HAP-1 (cell line): ENCODE data around the gene RICTOR.

Experiments
- DNase-seq, 2 experiments: peaks; one replicate each; pipeline ENCODE4 v3.0.0-alpha.2; 2016 to 2020; ENCODE audit warnings: low spot score in 2 of 2
- H3K27me3 ChIP-seq: fragments of 250-450 bp; sonication (Bioruptor Pico); 2 replicates; pipeline ENCODE4 v1.5.1; 2020; ENCODE audit warnings: low read depth, mild to moderate bottlenecking, moderate library complexity
- H3K36me3 ChIP-seq: fragments of 250-450 bp; sonication (Bioruptor Pico); replicated peaks from 2 replicates; pipeline ENCODE4 v1.5.1; 2020; ENCODE audit warnings: mild to moderate bottlenecking
- H3K4me1 ChIP-seq: fragments of 250-450 bp; sonication (Bioruptor Pico); 2 replicates; pipeline ENCODE4 v1.5.1; 2020; ENCODE audit warnings: mild to moderate bottlenecking
- H3K4me3 ChIP-seq: fragments of 250-450 bp; sonication (Bioruptor Pico); 2 replicates; pipeline ENCODE4 v1.5.1; 2020; ENCODE audit warnings: mild to moderate bottlenecking, moderate library complexity
- H3K9me3 ChIP-seq: fragments of 250-450 bp; sonication (Bioruptor Pico); 2 replicates; pipeline ENCODE4 v1.5.1; 2020; ENCODE audit warnings: mild to moderate bottlenecking, moderate library complexity
- in situ Hi-C: fragments of 300-500 bp; cut with MboI; formaldehyde crosslinking; loops from 3 replicates; pipeline ENCODE4 v1.14.3; 2020; ENCODE audit warnings: low sequenced_read_pairs, inconsistent platforms, mixed read lengths

Gene RICTOR

DNA sequence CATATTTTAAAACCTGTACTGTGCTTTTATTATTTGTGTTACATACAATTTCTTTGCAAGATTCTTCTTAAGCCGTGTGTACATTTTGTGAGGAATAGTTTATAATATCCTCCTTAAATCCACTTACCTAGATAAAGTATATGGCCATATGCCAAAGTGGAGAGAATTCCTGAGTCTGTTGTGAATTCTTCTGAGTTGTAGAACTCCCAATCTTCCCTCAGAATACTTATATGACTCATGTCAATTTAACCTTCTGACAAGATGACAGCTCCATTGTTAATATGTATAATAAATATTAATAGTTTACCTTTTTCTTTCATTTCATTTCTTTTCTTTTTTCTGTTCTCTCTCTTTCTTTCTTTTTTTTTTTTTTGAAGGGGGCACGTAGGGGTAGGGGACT, 6.0 kb upstream of the RICTOR start:
- no peak overlapping the region for H3K4me3 ChIP-seq
- in situ Hi-C loops = no loop called here

DNA sequence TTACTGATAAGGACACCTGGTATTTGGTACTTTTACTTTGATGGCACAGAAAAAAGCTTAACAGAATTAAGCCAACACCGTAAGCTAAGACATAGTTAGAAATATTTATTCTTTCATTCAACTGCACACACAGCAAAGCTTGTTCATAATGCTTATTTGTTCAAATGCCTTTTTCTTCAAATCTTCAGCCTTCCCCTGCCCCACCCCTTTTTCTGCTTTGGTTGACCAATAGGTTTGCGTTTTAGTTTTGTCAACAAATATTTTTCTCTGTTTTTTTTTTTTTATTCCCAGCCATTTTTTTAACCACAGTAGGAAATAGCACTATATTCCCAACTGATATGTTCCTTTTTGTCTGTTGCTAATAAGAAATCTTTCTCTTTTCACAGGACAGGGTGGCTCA, 4.9 kb upstream of the RICTOR start:
- DNase-seq = no peak
- Histone ChIP-seq H3K4me1 (no peaks in the 10 kb centered on the region; the same call in 1 of the 2 replicates), H3K27me3 (peaks cover 20% of the 10 kb centered on the region), H3K36me3 (no peaks in the 10 kb centered on the region), H3K9me3 (no peaks in the 10 kb centered on the region), H3K4me3 (no peak overlapping the region)
- in situ Hi-C loops = no loop called here

More for the DNA sequence above, 6.0 kb upstream of the RICTOR start:
- Histone ChIP-seq H3K27me3 (peaks cover 20% of the 10 kb centered on the region), H3K4me1 (no peaks in the 10 kb centered on the region; the same call in 1 of the 2 replicates), H3K9me3 (no peaks in the 10 kb centered on the region), H3K36me3 (no peaks in the 10 kb centered on the region)
- DNase-seq = no peak

DNA sequence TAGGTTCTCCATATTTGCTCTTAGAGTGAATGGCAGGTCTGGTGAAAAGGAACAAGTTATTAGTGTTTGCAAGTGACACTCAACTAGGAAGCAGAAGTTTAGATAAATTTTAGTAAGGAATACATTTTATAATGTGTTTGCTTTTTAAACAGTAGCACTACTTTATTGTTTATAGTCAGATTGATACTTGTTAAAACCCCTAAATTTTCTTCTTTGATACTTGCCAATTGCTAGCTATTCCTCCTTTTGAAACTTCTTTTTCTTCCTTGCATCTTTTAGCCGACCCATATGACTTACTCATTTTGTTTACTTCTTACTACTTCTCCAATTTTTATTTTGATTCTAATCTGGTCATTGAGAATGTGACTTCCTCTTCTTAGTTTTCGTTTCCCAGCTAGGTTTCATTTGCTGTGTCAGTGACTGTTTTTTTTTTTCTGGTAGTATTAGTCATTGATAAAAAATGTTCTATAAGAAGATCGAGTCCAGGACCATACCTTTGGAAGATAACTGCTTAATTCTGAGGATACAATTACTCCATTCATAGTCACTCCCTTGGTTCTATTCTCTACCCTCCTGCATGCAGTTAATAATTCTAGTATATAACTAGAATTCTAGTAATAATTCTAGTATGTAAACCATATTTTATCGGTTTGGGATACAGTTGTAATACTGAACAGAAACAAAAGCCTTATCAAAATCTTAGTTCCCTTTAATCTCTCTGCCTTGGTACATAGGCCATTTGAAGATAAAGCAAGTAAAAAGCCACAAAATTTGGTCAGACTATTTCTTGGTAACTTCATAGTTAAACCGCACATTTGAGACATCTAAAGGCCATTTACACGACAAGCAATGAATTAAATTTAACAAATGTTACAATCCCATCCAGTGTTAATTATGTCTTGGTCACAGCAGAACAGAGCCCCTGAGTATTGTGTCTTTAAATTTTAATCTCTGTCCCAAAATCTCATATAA, 2.8 kb upstream of the RICTOR start:
- in situ Hi-C loops = no loop called here
- Histone ChIP-seq H3K36me3 (no peaks in the 10 kb centered on the region), H3K4me3 (no peak overlapping the region), H3K27me3 (peaks cover 20% of the 10 kb centered on the region), H3K4me1 (no peaks in the 10 kb centered on the region; the same call in 1 of the 2 replicates), H3K9me3 (no peaks in the 10 kb centered on the region)
- DNase-seq = no peak

DNA sequence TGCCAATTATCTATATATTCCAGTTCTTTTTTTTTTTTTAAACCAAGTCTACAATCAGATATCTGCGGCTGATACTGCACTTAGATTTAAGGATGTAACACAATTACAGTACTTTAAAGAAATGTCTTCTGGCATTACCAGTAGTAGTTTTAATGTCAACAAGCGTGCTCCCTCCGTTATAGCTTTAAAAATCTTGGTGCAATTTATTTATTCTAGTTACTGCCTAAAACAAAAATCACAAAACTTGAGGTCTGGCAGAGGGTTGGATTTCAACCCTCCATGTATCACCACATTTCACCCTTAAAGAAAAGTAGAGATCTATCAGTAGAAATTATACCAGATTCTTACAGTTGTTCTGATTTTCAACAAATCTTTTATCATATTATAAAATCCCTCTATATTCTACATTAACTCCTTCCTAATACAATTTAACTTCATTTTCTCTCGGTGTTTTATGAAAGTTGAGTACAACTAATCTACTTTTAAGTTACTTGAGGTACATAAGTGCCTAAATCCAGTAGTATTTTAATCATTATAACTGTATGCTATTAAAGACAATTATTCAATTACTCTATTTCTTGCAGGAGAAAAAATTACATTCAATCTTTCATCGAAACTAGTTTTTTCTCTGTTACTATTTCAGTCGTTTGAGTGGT, 2.0 kb upstream of the RICTOR start:
- no peak for DNase-seq
- no peaks in the 10 kb centered on the region for H3K9me3 ChIP-seq
- no peaks in the 10 kb centered on the region for H3K36me3 ChIP-seq
- peaks cover 20% of the 10 kb centered on the region for H3K27me3 ChIP-seq
- H3K4me1 ChIP-seq = no peaks in the 10 kb centered on the region; the same call in 1 of the 2 replicates
- no peak overlapping the region for H3K4me3 ChIP-seq
- in situ Hi-C loops = no loop called here

DNA sequence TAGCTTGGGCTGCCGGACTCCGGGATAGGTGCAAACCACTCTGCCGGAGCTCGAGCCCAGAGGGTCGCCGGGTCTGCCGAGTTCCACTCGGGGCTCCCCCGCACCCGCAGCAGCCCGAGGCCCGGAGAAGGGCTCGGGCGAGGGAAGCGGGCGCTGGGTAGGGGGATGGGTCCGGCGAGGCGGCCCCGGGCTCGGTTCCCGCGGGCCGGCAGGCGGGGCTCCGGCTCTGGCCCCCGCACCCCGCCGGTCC, 507 bp downstream of the RICTOR start:
- Histone ChIP-seq H3K9me3 (no peaks in the 10 kb centered on the region), H3K4me1 (no peaks in the 10 kb centered on the region; the same call in 1 of the 2 replicates), H3K27me3 (peaks cover 13% of the 10 kb centered on the region), H3K4me3 (peak overlapping the region; percentile 98), H3K36me3 (peaks cover under 1% of the 10 kb centered on the region; the same call in 1 of the 2 replicates)
- no peak for DNase-seq
- in situ Hi-C loops = no loop called here

DNA sequence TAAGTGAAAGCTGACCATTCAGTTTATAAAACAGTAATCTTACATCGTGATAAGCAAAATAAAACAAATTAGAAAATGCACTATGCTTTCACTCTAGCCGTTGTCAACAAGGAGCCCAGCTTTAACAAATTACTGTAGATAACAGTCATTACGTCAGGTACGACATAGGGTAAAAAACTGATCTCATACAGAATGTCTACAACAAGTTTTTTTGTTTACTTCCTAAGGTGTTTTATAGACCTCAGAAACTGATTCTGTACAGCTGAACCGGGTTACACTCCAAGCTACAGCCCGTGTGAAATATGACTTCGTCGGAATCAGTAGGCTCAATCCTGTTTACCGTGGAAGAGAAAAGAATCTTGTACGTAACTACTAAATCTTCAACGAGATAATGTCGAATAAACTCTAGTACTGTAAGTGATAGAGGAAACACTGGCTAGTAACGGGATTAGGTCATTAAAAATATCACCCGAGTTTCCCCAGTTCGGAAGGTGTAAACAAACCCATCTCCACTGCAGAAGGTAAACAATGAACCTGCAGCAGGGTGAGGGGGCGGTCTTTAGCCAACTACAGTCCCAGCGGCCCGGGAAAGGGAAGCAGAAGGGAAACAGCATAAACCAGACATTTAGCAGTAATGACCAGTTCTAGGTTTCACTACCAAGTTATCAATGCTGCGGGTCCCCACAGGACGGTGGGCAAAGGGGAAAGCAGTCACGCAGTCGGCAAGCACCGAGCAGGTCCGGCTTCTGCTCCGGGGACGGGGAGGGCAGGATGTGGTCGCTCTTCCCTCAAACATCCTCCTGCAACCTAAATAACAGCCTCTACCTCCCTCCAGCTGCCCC, 1.1 kb downstream of the RICTOR start:
- peak; percentile 15 to 63 for DNase-seq
- peak overlapping the region; percentile 98 for H3K4me3 ChIP-seq
- no peaks in the 10 kb centered on the region; the same call in 1 of the 2 replicates for H3K4me1 ChIP-seq
- peaks cover 8% of the 10 kb centered on the region for H3K27me3 ChIP-seq
- peaks cover 5% of the 10 kb centered on the region; the same call in 1 of the 2 replicates for H3K36me3 ChIP-seq
- H3K9me3 ChIP-seq = no peaks in the 10 kb centered on the region
- in situ Hi-C loops = no loop called here

DNA sequence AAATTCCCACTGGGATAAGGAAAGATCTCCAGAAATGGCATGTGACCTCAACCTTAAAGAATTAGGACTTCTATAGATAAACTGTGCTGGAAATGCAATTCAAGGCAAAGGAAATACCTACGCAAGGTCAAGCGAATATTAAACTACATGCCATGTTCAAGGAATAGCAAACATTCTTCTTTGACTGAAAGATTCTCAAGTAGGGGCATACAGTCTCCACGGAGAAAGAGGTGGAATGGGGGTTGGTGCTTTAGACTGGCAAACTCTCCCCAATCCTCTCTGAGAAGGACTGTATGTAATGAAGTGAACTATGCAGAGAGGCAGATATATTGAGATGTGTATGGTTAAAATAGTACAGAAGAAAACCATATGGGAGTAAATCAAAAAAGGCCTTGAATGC, 6.1 kb downstream of the RICTOR start:
- H3K4me1 ChIP-seq = no peaks in the 10 kb centered on the region
- in situ Hi-C loops = no loop called here
- no peak for DNase-seq
- no peaks in the 10 kb centered on the region; the same call in 1 of the 2 replicates for H3K9me3 ChIP-seq
- H3K27me3 ChIP-seq = no peaks in the 10 kb centered on the region
- H3K4me3 ChIP-seq = no peak overlapping the region
- peaks cover 5% of the 10 kb centered on the region; the same call in 1 of the 2 replicates for H3K36me3 ChIP-seq

DNA sequence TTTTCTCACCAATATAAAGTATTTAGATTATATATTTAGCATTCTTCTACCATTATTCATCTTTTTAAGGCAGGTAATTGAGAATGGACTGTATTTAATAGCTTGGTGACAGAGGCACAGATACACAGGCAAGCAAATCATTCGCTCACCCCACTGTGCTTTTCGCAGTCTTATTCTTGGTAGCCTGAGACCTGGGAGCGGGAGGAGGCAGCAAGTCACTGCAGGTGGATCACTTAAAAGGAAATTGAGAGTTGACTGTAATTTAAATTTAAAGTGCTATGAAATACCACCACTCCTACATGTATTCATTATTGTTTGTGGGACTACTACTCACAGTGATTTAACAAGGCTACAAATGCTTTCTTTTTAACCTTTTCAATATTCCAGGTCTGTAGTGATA, 9.7 kb downstream of the RICTOR start:
- no peaks in the 10 kb centered on the region; the same call in 1 of the 2 replicates for H3K9me3 ChIP-seq
- H3K4me3 ChIP-seq = no peak overlapping the region
- in situ Hi-C loops = no loop called here
- no peaks in the 10 kb centered on the region for H3K27me3 ChIP-seq
- DNase-seq = no peak
- H3K4me1 ChIP-seq = no peaks in the 10 kb centered on the region
- H3K36me3 ChIP-seq = peaks cover 5% of the 10 kb centered on the region; the same call in 1 of the 2 replicates

DNA sequence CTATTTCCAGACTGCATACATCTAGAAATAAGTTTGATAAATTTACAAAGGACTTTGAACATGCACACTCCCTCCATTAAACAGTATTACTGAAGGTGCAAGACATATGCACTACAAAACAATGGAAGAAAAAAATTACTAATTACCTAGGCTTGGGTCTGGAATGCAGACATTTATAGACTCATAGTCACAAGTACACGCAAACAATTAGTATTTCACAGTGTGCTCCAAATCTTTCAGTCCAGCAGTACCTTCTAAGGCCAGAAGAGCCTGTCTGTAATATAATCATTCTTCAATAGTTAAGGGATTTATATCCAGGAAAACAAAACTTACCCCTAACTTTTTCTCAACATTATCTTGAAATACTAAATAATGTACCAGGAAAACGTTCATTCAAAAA, 11.2 kb downstream of the RICTOR start:
- in situ Hi-C loops = no loop called here
- no peaks in the 10 kb centered on the region; the same call in 1 of the 2 replicates for H3K36me3 ChIP-seq
- no peak overlapping the region for H3K4me3 ChIP-seq
- no peaks in the 10 kb centered on the region for H3K27me3 ChIP-seq
- no peak for DNase-seq
- H3K9me3 ChIP-seq = no peaks in the 10 kb centered on the region; the same call in 1 of the 2 replicates
- no peaks in the 10 kb centered on the region for H3K4me1 ChIP-seq

DNA sequence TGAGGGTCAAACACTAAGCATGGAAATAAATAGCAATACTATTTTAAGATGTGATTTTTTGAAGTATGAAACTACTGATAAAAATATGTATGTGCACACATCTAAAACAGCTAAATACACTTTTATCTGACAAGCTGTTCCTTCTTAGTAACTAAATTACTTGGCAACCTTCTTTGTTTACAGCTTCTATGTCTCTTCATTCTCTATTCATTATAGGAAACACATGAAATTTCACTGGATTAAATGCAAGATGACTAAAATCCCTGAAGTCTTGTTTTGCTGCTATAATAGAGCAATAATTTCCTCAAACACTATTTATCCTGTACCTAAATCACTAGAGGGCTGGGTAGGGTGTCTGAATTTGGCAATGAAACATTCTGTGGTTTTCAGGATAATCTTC, 11.7 kb downstream of the RICTOR start:
- in situ Hi-C loops = no loop called here
- DNase-seq = no peak
- Histone ChIP-seq H3K4me1 (no peaks in the 10 kb centered on the region), H3K36me3 (no peaks in the 10 kb centered on the region; the same call in 1 of the 2 replicates), H3K9me3 (no peaks in the 10 kb centered on the region; the same call in 1 of the 2 replicates), H3K4me3 (no peak overlapping the region), H3K27me3 (no peaks in the 10 kb centered on the region)

DNA sequence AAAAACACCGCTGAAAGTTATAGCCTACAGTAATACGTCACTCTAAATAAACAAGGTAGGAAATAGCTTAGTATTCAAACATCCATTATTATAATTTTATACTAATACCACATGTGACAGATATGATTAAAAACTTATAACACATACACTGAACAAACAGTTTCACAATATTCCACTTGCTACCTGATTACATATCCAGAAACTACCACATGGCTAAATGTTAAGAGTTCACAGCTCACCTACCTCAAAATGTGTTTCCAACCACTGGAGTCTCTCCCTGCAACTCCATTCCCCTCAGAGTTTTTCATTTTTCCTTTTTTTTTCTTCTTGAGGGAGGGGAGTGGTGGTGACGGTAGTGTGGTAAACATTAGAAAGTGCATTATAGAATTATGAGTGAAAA, 12.1 kb downstream of the RICTOR start:
- no peaks in the 10 kb centered on the region for H3K27me3 ChIP-seq
- no peak for DNase-seq
- in situ Hi-C loops = no loop called here
- H3K4me1 ChIP-seq = no peaks in the 10 kb centered on the region
- no peaks in the 10 kb centered on the region; the same call in 1 of the 2 replicates for H3K9me3 ChIP-seq
- no peaks in the 10 kb centered on the region; the same call in 1 of the 2 replicates for H3K36me3 ChIP-seq
- no peak overlapping the region for H3K4me3 ChIP-seq

DNA sequence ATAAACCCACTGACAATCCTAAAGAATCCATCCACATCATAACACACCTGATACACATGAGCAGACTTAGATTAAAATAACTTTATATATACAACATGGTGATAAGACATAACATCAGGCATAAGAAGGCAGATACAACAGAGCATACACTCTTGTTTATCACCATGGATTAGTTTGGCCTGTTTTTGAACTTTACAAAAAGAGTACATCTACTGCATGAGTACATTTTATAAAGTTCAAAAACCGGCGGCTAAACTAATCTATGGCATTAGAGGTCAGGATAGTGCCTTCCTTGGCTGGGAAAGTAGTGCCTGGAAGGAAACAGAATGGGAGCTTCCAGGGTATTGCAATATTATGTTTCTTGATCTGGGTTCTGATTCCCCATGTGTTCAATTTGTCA, 15.1 kb downstream of the RICTOR start:
- in situ Hi-C loops = no loop called here
- no peaks in the 10 kb centered on the region for H3K4me1 ChIP-seq

DNA sequence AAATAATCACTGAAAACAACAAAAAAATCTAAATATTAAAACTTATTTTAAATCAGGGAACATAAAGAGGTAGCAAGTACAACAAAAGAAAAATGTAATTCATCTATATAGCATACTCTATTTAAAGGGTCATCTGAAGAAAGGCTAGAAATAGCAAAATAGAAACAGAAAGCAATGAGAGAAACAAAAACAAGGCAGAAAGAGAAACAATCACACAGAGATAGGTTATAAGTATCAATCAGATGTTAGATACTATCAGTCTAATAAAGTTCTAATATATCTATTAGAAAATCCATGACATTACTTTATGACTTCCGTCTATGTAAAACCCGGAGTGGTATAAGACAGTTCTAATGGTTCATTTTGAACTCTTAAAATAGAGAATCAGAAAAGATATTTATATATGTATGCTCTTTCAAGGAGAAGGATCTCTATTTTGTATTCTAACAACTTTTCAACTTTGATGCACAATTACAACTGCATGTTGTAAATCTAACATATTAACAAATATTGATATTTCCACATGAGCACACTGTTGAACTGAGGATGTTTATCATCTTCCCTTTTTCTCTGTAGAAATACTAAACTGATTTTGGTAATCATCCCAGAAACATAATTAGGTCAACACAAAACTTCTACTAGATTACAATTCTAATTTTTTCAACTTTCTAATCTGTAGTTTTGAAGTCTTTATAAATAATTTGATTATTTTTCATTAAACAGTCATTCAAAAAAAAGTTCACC, 15.8 kb downstream of the RICTOR start:
- Histone ChIP-seq H3K4me3 (no peak overlapping the region), H3K27me3 (no peaks in the 10 kb centered on the region), H3K4me1 (no peaks in the 10 kb centered on the region), H3K36me3 (no peaks in the 10 kb centered on the region), H3K9me3 (no peaks in the 10 kb centered on the region)
- in situ Hi-C loops = no loop called here
- DNase-seq = no peak

More for the DNA sequence above, 15.1 kb downstream of the RICTOR start:
- Histone ChIP-seq H3K36me3 (no peaks in the 10 kb centered on the region), H3K4me3 (no peak overlapping the region), H3K9me3 (no peaks in the 10 kb centered on the region), H3K27me3 (no peaks in the 10 kb centered on the region)
- DNase-seq = no peak
